HG02870 (cell line): Measurements from ENCODE around the gene TFAP2A.

Experiments
- ATAC-seq: cut with Tn5 transposase; IDR thresholded peaks from one replicate; pipeline ENCODE4 v1.9.1; 2021; ENCODE audit warnings: mild to moderate bottlenecking, moderate library complexity; ENCODE audit not compliant: unreplicated experiment

TFAP2A gene

GRCh38 chr6:10384091-10384609, 30.7 kb downstream of the TFAP2A start:
- no peak for ATAC-seq

- no peak for ATAC-seq
Measured at GRCh38 chr6:10383331-10384090, 31.4 kb downstream of the TFAP2A start.

DNA sequence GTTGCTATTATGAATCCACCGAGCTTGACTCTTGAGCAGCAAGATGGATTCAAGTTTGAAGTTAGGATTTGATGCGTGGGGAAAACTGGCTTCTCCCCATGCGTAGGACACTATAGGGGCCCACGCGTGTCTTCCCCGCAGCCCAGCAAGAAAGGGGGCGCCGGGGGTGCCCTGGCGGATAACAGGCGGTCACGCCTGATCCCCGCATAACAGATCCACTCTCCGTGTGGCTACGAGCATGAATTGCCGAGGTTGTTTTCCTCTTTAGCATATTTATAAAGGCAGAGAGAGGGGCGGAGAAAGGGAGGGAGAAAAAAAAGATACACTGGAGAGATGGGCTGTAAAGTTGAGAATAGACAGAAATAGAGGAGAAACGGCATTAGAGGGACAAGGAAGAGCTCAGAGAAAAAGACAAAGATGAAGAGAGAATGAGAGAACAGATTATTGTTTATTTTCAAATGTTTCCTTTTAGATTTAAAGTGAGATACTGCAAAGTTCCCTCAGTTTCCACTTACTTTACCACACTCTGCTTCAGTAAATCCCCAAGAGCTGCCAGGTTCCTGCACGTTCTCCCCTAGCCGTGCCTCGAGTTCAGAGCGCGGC, 32.0 kb downstream of the TFAP2A start:
- ATAC-seq = no peak

- ATAC-seq = no peak
Measured at GRCh38 chr6:10382322-10382721, 32.6 kb downstream of the TFAP2A start.

GRCh38 chr6:10381830-10382208, 33.1 kb downstream of the TFAP2A start:
- ATAC-seq = no peak

DNA sequence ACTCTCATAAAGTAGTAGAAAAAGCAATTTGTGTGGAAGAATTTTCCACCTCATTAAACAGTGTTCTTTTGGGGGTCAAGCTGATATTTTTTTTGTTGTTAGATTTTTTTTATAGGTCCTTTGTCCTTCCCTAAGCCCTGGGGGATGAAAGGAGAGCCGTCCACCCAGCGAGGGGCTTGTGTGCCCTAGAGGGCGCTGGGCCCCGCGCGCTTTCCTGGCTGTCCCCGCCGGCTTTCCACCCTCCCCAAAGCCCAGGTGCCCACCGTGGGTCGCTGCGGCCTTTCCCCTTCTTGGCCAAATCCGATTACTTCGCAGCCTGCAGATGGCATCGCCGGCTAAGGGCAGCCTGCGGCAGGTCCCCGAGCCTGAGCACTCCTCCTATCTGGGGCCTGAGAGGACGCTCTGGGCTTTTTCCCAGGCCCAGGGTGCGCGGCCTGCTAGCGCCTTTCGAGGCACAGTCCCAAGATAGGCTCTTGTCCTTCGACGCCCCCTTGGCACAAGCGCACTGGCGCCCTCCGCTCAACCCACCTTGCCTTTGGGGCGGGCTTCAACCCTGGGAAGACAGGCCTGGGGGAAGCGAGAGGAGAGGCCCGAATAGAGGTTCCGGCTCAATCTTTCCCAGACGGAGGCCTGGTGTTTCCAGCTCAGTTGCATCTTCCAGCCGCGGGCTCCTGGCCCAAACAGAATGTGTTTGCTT, 33.6 kb downstream of the TFAP2A start:
- no peak for ATAC-seq

DNA sequence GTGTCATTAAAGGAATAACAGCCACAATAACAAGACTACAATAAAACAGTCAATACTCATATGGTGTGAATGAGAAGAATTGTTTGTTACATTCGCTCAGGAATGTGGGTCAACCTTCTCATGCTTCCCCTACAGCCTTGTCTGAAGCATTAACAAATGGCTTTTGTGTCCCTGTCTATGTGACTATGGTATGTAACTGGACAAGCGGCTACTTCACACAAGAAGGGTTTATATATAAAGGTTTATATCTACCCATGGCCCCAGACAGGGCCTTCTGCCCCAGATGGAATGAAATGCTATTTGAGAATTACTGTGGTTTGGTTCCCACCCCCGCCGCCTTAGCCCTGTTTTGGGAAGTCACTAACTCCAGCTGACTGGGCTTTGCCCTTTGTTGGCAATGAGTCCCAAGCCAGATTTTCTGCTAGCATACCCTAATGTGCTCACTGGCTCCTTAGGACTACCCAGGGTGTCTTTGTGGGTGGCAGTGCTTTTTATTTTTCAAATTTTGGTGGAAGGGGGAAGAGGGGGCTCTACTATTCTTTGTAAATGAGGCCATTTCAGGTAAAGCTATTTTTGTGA, 39.4 kb downstream of the TFAP2A start:
- ATAC-seq = no peak

GRCh38 chr6:10373642-10374359, 41.1 kb downstream of the TFAP2A start:
- no peak for ATAC-seq

DNA sequence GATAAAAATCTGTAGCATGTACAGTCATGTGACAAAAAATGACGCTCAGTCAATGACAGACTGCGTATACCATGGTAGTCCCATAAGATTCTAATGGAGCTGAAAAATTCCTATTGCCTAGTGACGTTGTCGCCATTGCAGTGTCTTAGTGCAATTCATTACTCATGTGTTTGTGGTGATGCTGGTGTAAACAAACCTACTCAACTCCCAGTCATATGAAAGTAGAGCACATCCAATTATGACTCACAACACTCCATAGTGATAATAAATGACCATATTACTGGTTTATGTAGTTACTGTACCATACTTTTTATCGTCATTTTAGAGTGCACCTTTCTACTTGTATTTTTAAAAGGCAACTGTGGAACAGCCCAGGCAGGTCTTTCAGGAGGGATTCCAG, 45.0 kb downstream of the TFAP2A start:
- no peak for ATAC-seq

DNA sequence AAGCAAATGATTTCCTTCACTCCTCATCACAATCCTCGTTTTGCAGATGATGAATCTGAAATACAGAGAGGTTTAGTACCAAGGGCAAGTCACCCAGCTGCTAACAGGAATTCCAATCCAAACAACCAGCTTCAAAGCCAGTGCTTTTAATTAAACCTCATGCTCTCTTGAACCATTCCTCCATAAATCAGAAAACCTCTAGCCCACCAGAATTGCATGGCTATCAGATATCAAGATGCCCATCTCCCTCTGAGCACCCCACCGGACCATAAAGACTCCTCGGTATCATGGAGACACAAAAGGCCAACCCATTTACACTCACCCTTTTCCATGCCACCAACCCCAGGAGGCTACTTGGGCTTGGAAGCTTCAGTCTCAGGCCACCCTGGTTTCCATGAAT, 46.0 kb downstream of the TFAP2A start:
- ATAC-seq = no peak

GRCh38 chr6:10363911-10364310, 51.0 kb downstream of the TFAP2A start:
- ATAC-seq = no peak

DNA sequence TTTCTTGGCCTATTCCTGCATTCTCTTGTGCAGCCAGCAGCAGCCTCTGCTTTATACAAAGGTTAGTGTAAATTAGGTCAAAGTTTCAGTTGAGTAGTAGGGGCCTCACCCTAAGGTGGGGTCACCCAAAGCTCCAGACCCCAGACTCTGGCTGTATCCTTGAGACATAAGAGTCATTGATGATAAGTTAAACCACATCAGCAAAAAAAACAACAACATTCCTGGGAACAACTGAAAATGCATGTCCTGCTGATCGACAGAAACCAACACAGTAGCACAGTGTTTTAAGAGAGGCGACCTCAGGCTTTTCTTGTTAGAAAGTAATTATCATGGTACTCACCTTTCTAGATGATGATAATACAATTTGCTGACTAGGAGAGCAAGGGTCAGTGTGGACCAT, 52.6 kb downstream of the TFAP2A start:
- ATAC-seq = no peak

DNA sequence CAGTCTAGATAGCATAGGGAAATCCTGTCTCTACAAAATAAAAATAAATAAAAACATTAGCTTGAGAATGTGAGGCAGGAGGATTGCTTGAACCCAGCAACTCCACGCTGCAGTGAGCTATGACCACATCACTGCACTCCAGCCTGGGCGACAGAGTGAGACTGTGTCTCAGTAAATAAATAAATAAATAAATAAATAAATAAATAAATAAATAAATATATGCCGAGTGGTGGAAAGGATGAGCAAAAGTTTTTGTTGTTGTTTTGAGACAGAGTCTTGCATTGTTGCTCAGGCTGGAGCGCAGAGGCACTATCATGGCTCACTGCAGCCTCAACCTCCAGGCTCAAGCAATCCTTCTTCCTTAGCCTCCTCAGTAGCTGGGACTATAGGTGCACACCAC, 53.4 kb downstream of the TFAP2A start:
- ATAC-seq = no peak

DNA sequence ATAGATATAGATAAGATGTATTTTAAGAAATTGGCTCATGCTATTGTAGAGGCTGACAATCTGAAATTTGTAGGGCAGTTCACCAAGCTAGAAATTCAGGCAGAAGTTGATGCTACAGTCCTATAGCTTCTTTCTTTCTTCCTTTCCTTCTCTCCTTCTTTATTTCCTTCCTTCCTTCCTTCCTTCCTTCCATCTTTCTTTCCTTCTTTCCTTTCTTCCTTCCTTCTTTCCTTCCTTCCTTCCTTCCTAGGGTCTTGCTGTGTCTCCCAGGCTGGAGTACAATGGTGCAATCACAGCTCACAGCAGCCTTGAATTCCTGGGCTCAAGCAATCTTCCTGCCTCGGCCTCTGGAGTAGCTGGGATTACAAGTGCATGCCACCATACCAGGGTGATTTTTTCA, 55.3 kb downstream of the TFAP2A start:
- no peak for ATAC-seq

- peak; percentile 64 for ATAC-seq
Measured at GRCh38 chr6:10355115-10355702, 59.7 kb downstream of the TFAP2A start.

DNA sequence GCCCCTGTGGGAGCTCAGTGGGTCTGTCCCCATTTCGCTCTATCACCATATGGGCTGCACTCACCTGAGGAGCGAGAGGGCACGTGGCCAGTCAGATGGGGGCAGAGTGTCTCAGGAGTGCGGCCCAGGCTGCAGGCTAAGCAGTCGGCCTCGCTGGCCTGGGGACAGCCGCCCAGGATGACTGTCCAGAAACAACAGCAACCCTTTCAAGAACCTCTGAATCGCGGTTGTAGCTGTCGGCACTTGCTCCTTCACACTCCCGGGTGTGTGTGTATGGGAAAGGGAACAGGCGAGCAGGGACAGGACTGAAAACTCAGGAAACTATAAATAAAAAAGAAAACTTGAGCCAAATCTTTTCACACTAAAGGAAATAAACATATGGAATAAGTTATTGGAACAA, 63.1 kb downstream of the TFAP2A start:
- no peak for ATAC-seq

DNA sequence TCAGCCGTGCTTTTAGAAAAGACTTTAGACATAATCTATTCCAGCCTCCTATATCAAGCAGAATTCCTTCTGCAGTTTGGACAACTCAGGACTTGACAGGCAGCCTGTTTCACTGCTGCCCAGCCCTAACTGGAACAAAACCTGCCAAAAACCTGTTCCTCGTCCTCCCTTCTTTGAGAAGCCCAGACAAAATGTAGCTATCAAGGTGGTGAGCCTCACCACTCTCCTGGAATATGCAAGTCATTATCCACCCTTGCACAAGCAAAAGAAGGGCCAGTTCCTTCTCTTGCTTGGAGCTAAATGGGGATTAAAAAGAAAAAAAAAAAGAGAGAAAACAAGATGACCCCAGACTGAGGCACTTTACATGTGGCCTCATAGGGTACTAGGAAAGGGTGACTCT, 64.2 kb downstream of the TFAP2A start:
- ATAC-seq = no peak

DNA sequence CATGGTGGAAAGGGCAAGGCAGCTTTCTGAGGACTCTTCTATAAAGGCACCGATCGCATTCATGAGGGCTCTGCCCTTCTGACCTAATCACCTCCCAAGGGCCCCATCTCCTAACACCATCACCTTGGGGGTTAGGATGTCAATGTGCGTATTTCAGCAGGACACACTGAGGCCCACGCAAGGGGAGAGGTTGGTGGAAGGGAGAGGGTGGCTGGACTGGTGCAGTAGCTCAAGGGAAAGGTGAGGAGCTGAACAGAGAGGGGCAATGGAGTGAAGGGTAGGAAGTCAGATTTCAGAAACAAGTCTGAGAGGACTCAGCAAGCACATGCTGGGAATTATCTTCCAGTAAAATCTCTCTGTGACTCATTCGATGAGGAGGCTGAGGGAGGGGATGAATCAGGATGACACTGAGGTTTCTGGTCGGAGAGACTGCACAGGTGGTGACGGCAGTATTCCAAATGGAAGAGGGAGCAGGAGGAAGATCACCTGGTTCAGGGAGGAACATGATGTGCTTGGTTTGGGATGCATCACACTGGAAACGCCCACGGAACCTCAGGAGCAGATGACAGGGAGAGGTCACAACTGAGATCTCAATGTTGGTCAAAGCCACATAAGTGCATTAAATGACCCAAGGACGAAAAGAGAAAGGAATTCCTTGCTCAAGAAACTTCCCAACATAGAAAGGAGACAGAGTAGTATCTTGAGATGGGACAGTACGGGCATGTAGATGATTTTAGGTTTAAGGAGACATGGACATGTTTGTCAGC, 67.1 kb downstream of the TFAP2A start:
- no peak for ATAC-seq
